Glutamatergic neuron (in vitro differentiated cells): Measurements from ENCODE around the gene NUFIP1. TPM values are rescaled to one million over a fixed set of nuclear protein-coding genes. Genes with fewer than 3 reads are reported as not detected.
A peak's percentile ranks its signal among the peaks of the same experiment; 100 is the strongest.

Experiments
- DNase-seq: peaks from one replicate; pipeline ENCODE4 v3.0.0; 2022
- H3K27ac Mint-ChIP-seq: one replicate; pipeline ENCODE4 v1.8.0; 2020; ENCODE audit warnings: mild to moderate bottlenecking, mixed read lengths, inconsistent platforms; ENCODE audit not compliant: unreplicated experiment
- H3K27me3 Mint-ChIP-seq: one replicate; pipeline ENCODE4 v1.8.0; 2020; ENCODE audit warnings: mild to moderate bottlenecking, moderate library complexity, mixed read lengths, inconsistent platforms; ENCODE audit not compliant: unreplicated experiment
- H3K36me3 Mint-ChIP-seq: one replicate; pipeline ENCODE4 v1.8.0; 2020; ENCODE audit warnings: mild to moderate bottlenecking, mixed read lengths, inconsistent platforms; ENCODE audit not compliant: unreplicated experiment
- H3K4me1 Mint-ChIP-seq: one replicate; pipeline ENCODE4 v1.8.0; 2020; ENCODE audit warnings: mild to moderate bottlenecking, low read depth, mixed read lengths, inconsistent platforms; ENCODE audit not compliant: unreplicated experiment
- H3K4me3 Mint-ChIP-seq: one replicate; pipeline ENCODE4 v1.8.0; 2020; ENCODE audit warnings: mild to moderate bottlenecking, mixed read lengths, inconsistent platforms; ENCODE audit not compliant: unreplicated experiment
- H3K9me3 Mint-ChIP-seq: one replicate; pipeline ENCODE4 v1.8.0; 2020; ENCODE audit warnings: mild to moderate bottlenecking, moderate library complexity, mixed read lengths, inconsistent platforms; ENCODE audit not compliant: unreplicated experiment
- CTCF ChIP-seq: fragments of 200-600 bp; sonication (generic); IDR thresholded peaks from one replicate; pipeline ENCODE4 v1.5.0; 2021; ENCODE audit not compliant: partially characterized antibody, unreplicated experiment
- total RNA-seq: library from RNA; stranded (reverse); fragmentation: NEBNext Ultra II Directional; extraction: Animal tissue kit (Norgen Biotek cat#: 25700); gene quantifications from one replicate; pipeline ENCODE4 v1.2.1, GENCODE V29; 2021; ENCODE audit not compliant: unreplicated experiment

The NUFIP1 gene
- total RNA-seq, 1 donor from 2014 or later = 5.7 TPM

GRCh38 chr13:45016792-45017425 lies 27.6 kb upstream of the NUFIP1 start:
- no peaks in the 10 kb centered on the region for H3K36me3 Mint-ChIP-seq
- TF ChIP-seq CTCF = no peak
- H3K27me3 Mint-ChIP-seq = peaks cover 2% of the 10 kb centered on the region
- no peaks in the 10 kb centered on the region for H3K4me1 Mint-ChIP-seq
- no peak for DNase-seq
- no peak overlapping the region for H3K27ac Mint-ChIP-seq
- no peak overlapping the region for H3K4me3 Mint-ChIP-seq
- H3K9me3 Mint-ChIP-seq = no peaks in the 10 kb centered on the region

DNA sequence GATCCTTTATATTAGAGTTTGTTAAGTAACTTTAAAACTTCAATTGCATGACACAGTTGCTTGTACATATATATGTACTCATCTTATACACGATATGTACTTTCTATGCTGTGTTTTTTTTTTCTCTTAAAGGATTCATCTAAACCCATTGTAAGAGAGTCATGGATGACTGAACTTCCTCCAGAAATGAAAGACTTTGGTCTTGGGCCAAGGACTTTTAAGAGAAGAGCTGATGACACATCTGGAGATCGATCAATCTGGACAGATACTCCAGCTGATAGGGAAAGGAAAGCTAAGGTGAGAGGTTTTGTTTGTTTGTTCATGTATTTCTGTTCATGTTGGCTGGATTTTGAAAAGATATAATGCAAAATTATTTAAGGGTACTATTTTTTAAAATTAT lies 26.0 kb upstream of the NUFIP1 start:
- TF ChIP-seq CTCF = no peak
- no peak overlapping the region for H3K4me3 Mint-ChIP-seq
- no peaks in the 10 kb centered on the region for H3K4me1 Mint-ChIP-seq
- no peaks in the 10 kb centered on the region for H3K9me3 Mint-ChIP-seq
- no peak for DNase-seq
- H3K27me3 Mint-ChIP-seq = peaks cover 2% of the 10 kb centered on the region
- H3K36me3 Mint-ChIP-seq = no peaks in the 10 kb centered on the region
- no peak overlapping the region for H3K27ac Mint-ChIP-seq

GRCh38 chr13:45011198-45011597 lies 21.9 kb upstream of the NUFIP1 start:
- H3K4me3 Mint-ChIP-seq = no peak overlapping the region
- no peaks in the 10 kb centered on the region for H3K4me1 Mint-ChIP-seq
- TF ChIP-seq CTCF = no peak
- DNase-seq = no peak
- H3K27ac Mint-ChIP-seq = peak overlapping the region; percentile 24
- H3K27me3 Mint-ChIP-seq = no peaks in the 10 kb centered on the region
- H3K36me3 Mint-ChIP-seq = no peaks in the 10 kb centered on the region
- H3K9me3 Mint-ChIP-seq = no peaks in the 10 kb centered on the region

DNA sequence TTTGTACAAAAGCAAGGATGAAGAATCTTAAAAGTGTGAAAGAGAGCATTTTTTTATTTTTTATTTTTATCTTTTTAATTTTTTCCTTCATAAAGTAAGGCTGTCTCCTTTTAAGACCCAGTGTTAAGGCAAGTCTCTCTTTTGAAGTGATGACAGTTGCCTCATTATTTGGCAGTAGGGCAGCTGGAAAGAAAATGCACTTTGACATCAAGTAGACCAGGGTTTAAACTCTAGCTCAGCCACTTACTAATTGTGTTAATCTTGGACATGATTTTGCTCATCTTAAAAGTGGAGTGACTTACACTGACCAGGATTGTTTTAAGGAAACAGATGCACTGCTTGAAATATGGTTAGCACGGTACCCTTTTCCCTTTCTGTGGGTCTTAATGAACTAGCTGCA lies 18.6 kb upstream of the NUFIP1 start:
- no peak for TF ChIP-seq CTCF
- no peak for DNase-seq
- Mint-ChIP-seq H3K36me3 (no peaks in the 10 kb centered on the region), H3K27ac (no peak overlapping the region), H3K4me1 (no peaks in the 10 kb centered on the region), H3K9me3 (no peaks in the 10 kb centered on the region), H3K27me3 (no peaks in the 10 kb centered on the region), H3K4me3 (no peak overlapping the region)

GRCh38 chr13:45007225-45007624 lies 18.0 kb upstream of the NUFIP1 start:
- no peaks in the 10 kb centered on the region for H3K4me1 Mint-ChIP-seq
- DNase-seq = no peak
- H3K36me3 Mint-ChIP-seq = peaks cover under 1% of the 10 kb centered on the region
- H3K27ac Mint-ChIP-seq = no peak overlapping the region
- H3K9me3 Mint-ChIP-seq = no peaks in the 10 kb centered on the region
- TF ChIP-seq CTCF = no peak
- no peak overlapping the region for H3K4me3 Mint-ChIP-seq
- no peaks in the 10 kb centered on the region for H3K27me3 Mint-ChIP-seq
